Kidney (tissue), 14 donors: ENCODE data around the gene KRT33B. TPM values are rescaled to one million over a fixed set of nuclear protein-coding genes. Genes with fewer than 3 reads are reported as not detected.

Source experiments
- DNase-seq, 5 donors: peaks; one replicate each; pipeline ENCODE4 v3.0.0-alpha.2; 2013 to 2020
- FAIRE-seq: peaks from 2 replicates; lab custom pipeline; 2012; peaks lifted over from hg19 to GRCh38; lab: Jason Lieb, UNC
- H3K27ac ChIP-seq, 2 donors: one replicate each; pipeline ENCODE4 v1.7.0; 2013; ENCODE audit warnings: low read depth in 2 of 2, low read length in 2 of 2, inconsistent platforms in 1 of 2
- H3K27me3 ChIP-seq: one replicate; pipeline ENCODE4 v1.7.1; 2013; ENCODE audit warnings: low read length, inconsistent platforms; ENCODE audit not compliant: control insufficient read depth, insufficient read depth
- H3K36me3 ChIP-seq, 3 donors: one replicate each; pipeline versions ENCODE4 v1.7.0 to v1.7.1; 2013; ENCODE audit warnings: low read length in 3 of 3, control low read depth in 1 of 3, inconsistent platforms in 1 of 3; ENCODE audit not compliant: insufficient read depth in 3 of 3, control insufficient read depth in 2 of 3
- H3K4me1 ChIP-seq, 3 donors: one replicate each; pipeline versions ENCODE4 v1.7.0 to v1.7.1; 2013; ENCODE audit warnings: low read length in 3 of 3, inconsistent platforms in 1 of 3, low read depth in 1 of 3; ENCODE audit not compliant: control insufficient read depth in 2 of 3, insufficient read depth in 2 of 3
- H3K4me3 ChIP-seq, 3 donors: one replicate each; pipeline versions ENCODE4 v1.7.0 to v1.8.1; 2013; ENCODE audit warnings: low read length in 3 of 3, control low read depth in 1 of 3, inconsistent platforms in 1 of 3
- H3K9ac ChIP-seq, 3 donors: one replicate each; pipeline versions ENCODE4 v1.7.0 to v1.7.1; 2013; ENCODE audit warnings: low read length in 3 of 3, control low read depth in 1 of 3, inconsistent platforms in 1 of 3
- H3K9me3 ChIP-seq, 3 donors: one replicate each; pipeline versions ENCODE4 v1.7.0 to v1.7.1; 2013; ENCODE audit warnings: low read length in 3 of 3, control low read depth in 1 of 3, inconsistent platforms in 1 of 3; ENCODE audit not compliant: control insufficient read depth in 2 of 3, insufficient read depth in 1 of 3
- CTCF ChIP-seq: IDR thresholded peaks from 3 replicates; pipeline ENCODE4 v1.5.1; 2012; ENCODE audit warnings: mild to moderate bottlenecking, moderate library complexity, borderline replicate concordance; ENCODE audit not compliant: insufficient read depth; ENCODE audit errors: extremely low read depth
- intact Hi-C: fragments of 100-400 bp; cut with DNase I; formaldehyde crosslinking; loops from one replicate; pipeline ENCODE4 v1.11.1; 2022
- polyA plus RNA-seq: library from polyadenylated mRNA; stranded (reverse); fragments of 350-450 nt; fragmentation: Illumina TruSeq; extraction: RNeasy Lipid Tissue Mini Kit (QIAGEN cat#74804); gene quantifications from one replicate; pipeline ENCODE4 v1.2.3, GENCODE V29; 2014; ENCODE audit warnings: low read depth, low replicate concordance; ENCODE audit not compliant: insufficient read depth
- total RNA-seq: library from RNA; stranded (reverse); fragmentation: NEBNext Ultra II Directional; extraction: Animal tissue kit (Norgen Biotek cat#: 25700); gene quantifications from one replicate; pipeline ENCODE4 v1.2.1, GENCODE V29; 2021
- donor health status: control.
- donor health status: control.
- donor health status: control.
- donor health status: control.
- donor health status: control.
- donor health status: DM: yes; HTN: yes; CAD: no.
- donor health status: Normal renal cell carcinoma (clear cell type).

KRT33B gene
- total and polyA plus RNA-seq, 2 donors from 2014 or later, result not detected

GRCh38 chr17:41407226-41407625 lies 37.6 kb upstream of the KRT33B start:
- no peak overlapping the region for H3K4me3 ChIP-seq

GRCh38 chr17:41406205-41406604 lies 36.6 kb upstream of the KRT33B start:
- FAIRE-seq, result no peak

More at GRCh38 chr17:41407226-41407625, 37.6 kb upstream of the KRT33B start:
- DNase-seq (no peak), FAIRE-seq (no peak)
- no peak overlapping the region for H3K27ac ChIP-seq
- no peaks in the 10 kb centered on the region for H3K36me3 ChIP-seq
- intact Hi-C loops, result no loop called here
- H3K4me1 ChIP-seq, result peaks cover 0 to 3% (median 0%) of the 10 kb centered on the region in 3 donors
- no peak for TF ChIP-seq CTCF
- no peaks in the 10 kb centered on the region for H3K27me3 ChIP-seq
- no peak overlapping the region for H3K9ac ChIP-seq
- no peaks in the 10 kb centered on the region for H3K9me3 ChIP-seq

GRCh38 chr17:41404024-41404671 lies 34.5 kb upstream of the KRT33B start:
- Histone ChIP-seq H3K27me3 (no peaks in the 10 kb centered on the region), H3K9ac (no peak overlapping the region), H3K27ac (no peak overlapping the region), H3K4me3 (no peak overlapping the region), H3K9me3 (no peaks in the 10 kb centered on the region), H3K4me1 (peaks cover 0 to 3% (median 0%) of the 10 kb centered on the region in 3 donors), H3K36me3 (no peaks in the 10 kb centered on the region)
- intact Hi-C loops, result no loop called here
- DNase-seq (no peak), FAIRE-seq (no peak)
- no peak for TF ChIP-seq CTCF

More at GRCh38 chr17:41406205-41406604, 36.6 kb upstream of the KRT33B start:
- intact Hi-C loops, result no loop called here
- Histone ChIP-seq H3K36me3 (no peaks in the 10 kb centered on the region), H3K9ac (no peak overlapping the region), H3K4me1 (peaks cover 0 to 3% (median 0%) of the 10 kb centered on the region in 3 donors), H3K27ac (no peak overlapping the region), H3K4me3 (no peak overlapping the region), H3K27me3 (no peaks in the 10 kb centered on the region), H3K9me3 (no peaks in the 10 kb centered on the region)
- DNase-seq, result peak in 2 of 5 donors; percentile 16 to 32
- peak; percentile 42 for TF ChIP-seq CTCF
